ENCODE data around the gene DRAXIN.

The DRAXIN gene

GRCh38 chr1:11736746-11737639 lies 45.5 kb downstream of the DRAXIN start:
- peak in 1 of 2 donors; percentile 25 for DNase-seq (ENCODE audit: low read depth in 2 of 2)

DNA sequence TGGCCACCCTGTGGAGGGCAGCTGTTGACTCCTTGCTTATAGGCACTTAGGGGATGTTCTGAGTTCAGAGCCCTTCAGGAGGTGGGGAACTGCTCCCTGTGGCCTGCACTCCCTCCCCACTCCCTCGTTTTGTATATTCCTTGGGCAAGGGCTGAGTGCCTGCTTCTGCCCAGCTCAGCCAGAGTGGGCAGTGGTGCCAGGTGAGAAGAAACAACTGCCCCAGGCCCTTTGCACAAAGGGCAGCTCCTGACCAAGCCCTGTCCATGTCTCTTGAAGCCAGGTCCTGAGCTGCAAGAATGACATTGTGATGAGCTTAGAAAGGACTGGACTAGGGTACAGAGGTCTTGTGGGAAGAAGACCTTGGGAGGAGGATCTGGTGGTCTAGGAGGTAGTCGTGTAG lies 46.6 kb downstream of the DRAXIN start:
- no peak for DNase-seq (ENCODE audit: low read depth in 2 of 2)

DNA sequence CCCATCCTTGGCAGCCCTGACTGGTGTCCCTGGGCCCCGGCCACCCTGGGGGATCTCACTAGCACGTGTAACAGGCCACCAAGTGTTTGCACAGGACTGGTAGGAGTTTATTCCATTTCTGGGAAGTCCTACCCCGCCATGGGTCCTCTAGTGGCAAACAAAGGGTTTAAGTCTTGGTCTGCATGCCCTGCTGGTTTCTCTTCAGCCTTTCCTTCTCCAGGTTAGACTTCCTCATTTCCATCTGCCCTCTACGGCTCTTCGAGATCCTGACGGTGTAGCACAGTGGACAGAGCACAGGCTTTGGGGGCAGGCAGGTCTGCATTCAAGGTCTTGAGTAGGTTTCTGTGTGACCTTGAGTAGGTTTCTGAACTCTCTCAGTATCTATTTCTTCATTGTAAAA lies 47.3 kb downstream of the DRAXIN start:
- no peak for DNase-seq (ENCODE audit: low read depth in 2 of 2)

GRCh38 chr1:11740258-11741192 lies 49.0 kb downstream of the DRAXIN start:
- DNase-seq (ENCODE audit: low read depth in 2 of 2) = peak in 1 of 2 donors; percentile 11

GRCh38 chr1:11741482-11741881 lies 50.0 kb downstream of the DRAXIN start:
- no peak for DNase-seq (ENCODE audit: low read depth in 2 of 2)

- DNase-seq (ENCODE audit: low read depth in 2 of 2) = no peak
Observed at GRCh38 chr1:11741919-11742558, 50.5 kb downstream of the DRAXIN start.

DNA sequence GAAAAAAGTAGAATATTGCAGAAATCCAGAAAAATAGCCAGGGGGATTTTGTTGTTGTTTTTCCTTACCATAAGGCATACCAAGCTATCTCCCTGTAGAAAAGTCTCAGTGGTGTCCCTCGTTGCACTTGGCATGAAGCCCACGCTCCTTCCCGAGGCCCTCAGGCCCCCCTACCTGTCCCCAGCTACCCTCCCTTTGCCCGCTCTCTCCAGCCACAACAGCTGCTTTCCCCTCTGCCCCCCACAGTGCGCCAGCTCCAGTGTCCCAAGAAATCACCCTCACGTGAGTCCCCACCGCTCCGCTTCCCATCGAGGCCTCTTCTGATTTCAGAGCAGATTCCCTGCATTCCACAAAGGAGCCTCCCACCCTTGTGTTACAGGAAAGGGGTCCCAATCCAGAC lies 52.8 kb downstream of the DRAXIN start:
- DNase-seq (ENCODE audit: low read depth in 2 of 2) = no peak

GRCh38 chr1:11746092-11746491 lies 54.6 kb downstream of the DRAXIN start:
- DNase-seq (ENCODE audit: low read depth in 2 of 2) = no peak

DNA sequence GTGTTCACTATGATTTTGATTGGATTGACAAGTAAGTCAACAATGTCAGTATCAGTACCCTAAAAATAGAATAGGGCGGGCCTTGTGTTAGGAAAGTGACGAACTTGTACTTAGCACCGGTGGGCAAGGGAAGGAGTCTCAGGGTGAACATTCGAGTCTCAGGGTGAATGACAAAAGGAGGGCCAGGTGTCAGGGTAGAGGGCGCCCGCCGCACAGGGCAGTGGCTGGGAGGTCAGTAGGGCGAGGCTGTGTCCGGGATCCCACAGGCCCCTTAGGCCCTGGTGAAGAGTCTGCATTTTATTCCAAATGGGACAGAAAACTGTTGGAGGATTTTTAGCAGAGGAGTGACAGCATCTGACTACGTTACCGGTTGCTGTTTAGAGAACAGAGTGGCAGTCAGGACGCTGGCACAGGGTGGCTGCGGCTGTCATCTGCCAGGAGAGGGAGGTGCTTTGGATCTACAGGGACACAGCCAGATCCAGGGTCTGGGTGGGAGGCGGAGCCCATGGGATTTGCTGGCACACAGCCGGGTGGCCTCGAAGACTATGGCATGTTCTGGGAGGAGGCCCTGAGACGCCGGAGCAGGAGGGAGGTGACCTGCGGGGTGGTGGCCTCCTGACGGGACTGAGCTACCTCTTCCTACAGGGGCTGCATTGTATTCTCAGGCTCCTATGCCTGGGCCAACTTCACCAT lies 55.4 kb downstream of the DRAXIN start:
- DNase-seq (ENCODE audit: low read depth in 2 of 2) = no peak

GRCh38 chr1:11748294-11749202 lies 57.0 kb downstream of the DRAXIN start:
- DNase-seq (ENCODE audit: low read depth in 2 of 2) = no peak

- peak in 1 of 2 donors; percentile 32 for DNase-seq (ENCODE audit: low read depth in 2 of 2)
Observed at GRCh38 chr1:11749203-11749689, 57.7 kb downstream of the DRAXIN start.

DNA sequence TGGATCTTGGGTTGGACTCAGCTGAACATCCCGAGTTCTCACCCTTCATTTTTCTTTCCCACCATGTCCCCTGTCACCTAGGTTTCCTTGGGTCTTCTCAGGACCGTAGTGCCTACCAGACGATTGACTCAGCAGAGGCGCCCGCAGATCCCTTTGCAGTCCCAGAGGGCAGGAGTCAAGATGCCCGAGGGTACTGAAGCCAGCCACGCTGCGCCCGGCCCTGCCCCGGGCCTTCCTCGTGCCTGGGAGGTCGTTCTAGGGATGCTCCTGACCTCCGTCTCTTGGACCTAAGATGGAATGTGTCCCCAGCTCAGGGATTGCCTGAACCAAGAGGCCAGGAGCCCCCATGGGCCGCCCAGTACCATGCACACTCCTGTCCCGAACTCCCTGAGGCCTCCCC lies 58.5 kb downstream of the DRAXIN start:
- DNase-seq (ENCODE audit: low read depth in 2 of 2) = no peak

DNA sequence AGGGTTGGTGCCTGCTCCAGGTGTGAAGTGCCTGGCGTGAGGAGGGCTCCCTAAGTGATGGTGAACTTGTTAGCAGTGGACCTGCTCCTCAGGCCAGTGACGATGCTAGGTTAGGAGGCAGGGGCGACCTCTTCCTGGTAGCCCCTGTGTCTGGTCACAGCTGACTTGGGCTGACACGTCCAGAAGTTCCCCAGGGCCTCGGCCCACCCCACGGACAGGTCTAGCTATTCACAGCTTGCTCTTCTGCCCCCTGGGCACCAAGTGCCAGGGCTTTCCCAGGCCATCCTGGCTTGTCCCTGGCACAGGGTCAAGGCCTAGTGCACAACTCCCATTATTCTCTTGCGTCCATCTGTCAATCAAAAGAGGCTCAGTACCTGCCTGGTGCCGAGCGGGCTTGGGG lies 59.6 kb downstream of the DRAXIN start:
- DNase-seq (ENCODE audit: low read depth in 2 of 2) = no peak

DNA sequence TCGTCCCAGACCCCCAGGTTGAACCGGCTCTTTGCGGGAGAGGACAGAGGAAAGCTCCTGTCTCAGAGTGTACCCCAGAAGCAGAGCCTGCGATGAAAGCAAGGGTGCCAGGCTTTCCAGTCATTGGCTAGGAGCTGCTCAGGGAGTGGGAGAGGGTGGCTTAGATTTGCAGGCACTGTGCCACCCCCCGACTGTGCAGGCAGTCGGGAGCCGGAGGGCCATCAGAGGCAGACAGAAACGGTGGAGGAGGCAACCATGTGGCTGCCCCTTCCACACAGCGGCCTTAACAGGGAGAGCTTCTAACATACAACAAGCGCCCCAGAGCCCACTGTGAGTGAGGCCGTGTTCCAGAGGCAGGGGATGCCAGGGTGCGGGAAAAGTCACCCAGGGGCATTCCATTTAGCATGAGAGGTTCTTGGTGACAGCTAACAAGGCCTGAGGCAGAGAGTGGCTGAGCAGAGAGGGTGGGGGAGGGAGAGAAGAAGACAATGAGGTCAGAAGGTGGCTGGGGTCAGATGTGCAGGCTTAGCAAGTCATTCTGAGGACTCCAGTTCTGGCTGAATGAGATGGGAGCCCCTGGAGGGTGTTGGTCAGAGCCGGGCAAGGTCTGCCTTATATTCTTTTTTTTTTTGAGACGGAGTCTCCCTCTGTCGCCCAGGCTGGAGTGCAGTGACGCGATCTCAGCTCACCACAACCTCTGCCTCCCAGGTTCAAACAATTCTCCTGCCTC lies 61.0 kb downstream of the DRAXIN start:
- no peak for DNase-seq (ENCODE audit: low read depth in 2 of 2)

GRCh38 chr1:11753555-11754208 lies 62.2 kb downstream of the DRAXIN start:
- DNase-seq (ENCODE audit: low read depth in 2 of 2) = no peak

DNA sequence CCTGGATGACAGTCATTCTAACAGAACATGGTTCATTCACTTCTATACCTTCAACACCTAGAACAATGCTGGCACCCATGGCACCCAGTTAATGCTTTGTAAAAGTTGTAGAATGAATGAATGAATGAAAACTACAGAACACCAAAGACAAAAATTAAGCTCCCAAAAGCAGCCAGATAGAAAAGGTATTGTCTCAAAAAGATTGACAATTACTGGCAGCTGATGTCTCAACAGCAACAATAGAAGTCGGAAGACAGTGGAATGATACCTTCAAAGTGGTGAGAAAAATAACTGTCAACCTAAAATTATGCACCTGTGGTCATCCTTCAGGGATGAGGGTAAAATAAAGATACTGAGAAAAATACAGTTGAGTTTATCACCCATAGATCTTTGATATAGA lies 65.5 kb downstream of the DRAXIN start:
- DNase-seq (ENCODE audit: low read depth in 2 of 2) = no peak

- no peak for DNase-seq (ENCODE audit: low read depth in 2 of 2)
Observed at GRCh38 chr1:11759791-11760190, 68.3 kb downstream of the DRAXIN start.

- DNase-seq (ENCODE audit: low read depth in 2 of 2) = no peak
Observed at GRCh38 chr1:11761285-11761684, 69.8 kb downstream of the DRAXIN start.

DNA sequence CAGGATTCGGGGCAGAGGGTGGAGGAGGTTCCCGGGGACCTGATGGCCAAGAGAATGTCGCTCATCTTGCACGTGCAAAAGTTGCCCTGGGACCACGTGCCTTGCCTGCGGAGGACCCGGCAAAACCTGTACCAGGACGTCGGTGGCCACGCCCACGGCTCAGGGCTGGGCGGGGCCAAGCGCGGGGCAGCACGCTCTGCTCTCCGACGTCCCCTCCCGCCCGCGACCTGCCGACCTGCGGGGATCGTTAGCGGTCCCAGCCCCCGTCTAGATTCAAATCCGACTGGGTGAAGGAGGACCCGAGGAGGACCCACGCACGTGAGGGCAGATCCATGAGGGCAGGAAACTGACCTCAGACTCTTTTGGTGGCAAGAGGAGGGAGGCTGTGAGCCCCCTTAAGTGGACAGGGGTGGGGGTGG lies 70.5 kb downstream of the DRAXIN start, which contains the start of gene C1orf167:
Gene C1orf167 (plus strand): TSS at position 206 of the 419 bp plus-strand sequence. CDS start 2,208 bp downstream, outside the sequence.
- peak; percentile 14 to 20 for DNase-seq (ENCODE audit: low read depth in 2 of 2)

All from stimulated activated CD8-positive, alpha-beta memory T cell treated with anti-CD3 and anti-CD28 coated beads, Interleukin-2, amount 100 ng/mL, for 48 hours (primary cell).